ENCODE measurements around the gene STIL.
"Not testable (repeated sequence)": the region's sequence is repeated elsewhere in the genome, so short reads cannot be mapped to it uniquely, and the experiment has no call there.

The STIL gene

GRCh38 chr1:47317841-47318240 lies 3.9 kb upstream of the STIL start:
- no peak for DNase-seq

- DNase-seq: no peak
These were observed 4.5 kb downstream of the STIL start for GRCh38 chr1:47309427-47309826.

GRCh38 chr1:47302472-47302871 lies 11.5 kb downstream of the STIL start:
- no peak for DNase-seq

- no peak for DNase-seq
These were observed 15.8 kb downstream of the STIL start for GRCh38 chr1:47298025-47298699.

- no peak for DNase-seq
These were observed 18.4 kb downstream of the STIL start for GRCh38 chr1:47295579-47295978.

- not testable (repeated sequence) for DNase-seq
These were observed 19.1 kb downstream of the STIL start for GRCh38 chr1:47294863-47295262.

GRCh38 chr1:47288116-47288515 lies 25.8 kb downstream of the STIL start:
- peak in 1 of 2 experiments; percentile 4 for DNase-seq

- no peak for DNase-seq
These were observed 33.8 kb downstream of the STIL start for GRCh38 chr1:47280142-47280541.

DNA sequence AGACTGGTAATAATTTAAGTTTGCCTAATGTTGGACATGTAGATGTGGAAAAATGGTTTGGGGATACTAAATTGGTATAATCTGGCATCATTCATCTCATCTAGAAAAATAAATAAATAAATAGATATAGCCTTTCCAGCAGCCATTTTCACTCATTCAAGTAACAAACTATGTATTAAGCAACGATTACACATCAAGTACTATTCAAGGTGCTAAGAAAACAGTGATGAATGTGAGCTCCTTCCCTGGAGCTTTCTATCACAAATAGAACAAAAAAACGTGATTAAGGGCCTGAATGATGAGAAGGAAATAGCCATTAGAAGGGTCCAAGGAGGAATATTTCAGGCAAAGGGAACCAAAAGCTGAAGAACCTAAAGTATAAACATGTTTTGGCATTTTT lies 37.1 kb downstream of the STIL start:
- DNase-seq: no peak

- not testable (repeated sequence) for DNase-seq
These were observed 38.1 kb downstream of the STIL start for GRCh38 chr1:47275811-47276210.

GRCh38 chr1:47265529-47265928 lies 48.4 kb downstream of the STIL start:
- DNase-seq: not testable (repeated sequence)

DNA sequence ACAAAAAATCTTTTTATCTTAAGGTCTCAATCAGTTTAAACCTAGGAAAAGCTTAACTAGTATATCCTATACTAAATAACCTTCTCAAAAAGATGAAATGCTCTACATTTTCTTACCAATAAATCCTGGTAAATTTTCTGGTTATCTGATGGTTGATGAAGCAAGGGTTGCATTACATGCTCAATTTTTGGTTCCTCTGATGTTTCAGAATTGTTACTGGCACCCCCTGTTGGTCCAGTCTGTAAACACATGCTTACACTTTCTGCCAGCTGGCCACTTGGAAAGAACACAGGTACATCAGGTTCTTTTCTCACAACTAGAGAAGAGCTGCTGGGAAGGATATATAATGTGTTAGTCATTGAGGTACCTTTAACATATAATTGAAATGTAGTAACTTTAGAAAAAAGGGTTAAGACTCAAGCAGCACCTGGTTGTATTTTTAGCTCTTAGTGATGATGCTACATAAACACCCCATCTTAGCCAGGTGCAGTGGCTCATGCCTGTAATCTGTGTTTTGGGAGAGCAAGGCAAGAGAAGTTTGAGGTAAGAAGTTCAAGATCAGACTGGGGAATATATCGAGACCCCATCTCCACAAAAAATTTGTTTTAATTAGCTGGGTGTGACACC lies 51.0 kb downstream of the STIL start:
- DNase-seq: peak; percentile 43 to 55

DNA sequence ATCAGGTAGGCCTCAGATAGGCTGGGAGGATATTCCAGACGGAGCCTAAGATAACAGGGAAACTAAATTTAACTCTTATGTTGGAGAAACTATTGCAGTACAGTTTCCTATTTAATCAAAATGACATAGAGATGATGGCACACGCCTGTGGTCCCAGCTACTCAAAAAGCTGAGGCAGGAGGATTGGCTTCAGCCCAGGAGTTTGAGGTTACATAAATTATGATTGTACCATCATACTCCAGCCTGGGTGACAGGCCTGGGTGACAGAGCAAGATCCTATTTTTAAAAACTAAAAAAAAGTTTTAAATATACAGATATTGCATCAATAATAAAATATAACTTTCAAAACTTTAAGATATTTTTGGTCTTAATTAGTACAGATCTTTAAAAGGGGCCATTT lies 56.7 kb downstream of the STIL start:
- DNase-seq: no peak

DNA sequence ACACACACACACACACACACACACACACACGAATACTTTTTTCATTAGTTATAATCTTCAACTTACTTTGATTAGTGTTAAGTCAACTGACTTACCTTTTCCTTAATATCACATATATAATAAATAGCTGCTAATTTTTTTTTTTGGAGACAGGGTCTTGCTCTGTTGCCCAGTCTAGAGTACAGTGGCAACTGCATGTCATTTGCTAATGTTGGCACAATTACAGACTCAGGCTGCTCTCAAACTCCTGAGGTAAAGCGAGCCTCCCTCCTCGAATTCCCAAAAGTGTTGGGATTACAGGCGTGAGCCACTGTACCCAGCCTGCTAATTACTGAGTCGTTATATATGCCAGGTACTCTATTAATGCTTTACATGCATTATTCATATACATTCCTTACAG lies 61.2 kb downstream of the STIL start:
- no peak for DNase-seq

DNA sequence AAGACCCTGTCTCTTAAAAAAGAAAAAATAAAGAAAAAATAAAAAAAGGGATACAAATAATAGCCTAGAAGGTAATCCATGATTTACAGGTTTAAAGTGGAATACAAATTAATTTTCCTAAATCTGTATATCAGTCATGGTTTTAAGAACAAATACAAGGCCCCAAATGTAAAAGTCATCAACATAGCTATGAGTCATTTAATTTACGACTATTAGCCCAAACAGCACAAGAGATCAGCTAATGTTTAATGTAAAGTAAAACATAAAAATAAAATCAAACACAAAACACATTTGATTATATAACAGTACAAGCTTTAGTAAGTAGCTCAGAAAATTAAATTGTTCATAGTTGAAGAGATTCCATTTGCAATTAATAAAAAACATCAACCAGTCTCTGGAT lies 61.6 kb downstream of the STIL start:
- no peak for DNase-seq

- DNase-seq: no peak
These were observed 64.2 kb downstream of the STIL start for GRCh38 chr1:47249755-47250154.

GRCh38 chr1:47244339-47244862 lies 69.5 kb downstream of the STIL start:
- no peak for DNase-seq

DNA sequence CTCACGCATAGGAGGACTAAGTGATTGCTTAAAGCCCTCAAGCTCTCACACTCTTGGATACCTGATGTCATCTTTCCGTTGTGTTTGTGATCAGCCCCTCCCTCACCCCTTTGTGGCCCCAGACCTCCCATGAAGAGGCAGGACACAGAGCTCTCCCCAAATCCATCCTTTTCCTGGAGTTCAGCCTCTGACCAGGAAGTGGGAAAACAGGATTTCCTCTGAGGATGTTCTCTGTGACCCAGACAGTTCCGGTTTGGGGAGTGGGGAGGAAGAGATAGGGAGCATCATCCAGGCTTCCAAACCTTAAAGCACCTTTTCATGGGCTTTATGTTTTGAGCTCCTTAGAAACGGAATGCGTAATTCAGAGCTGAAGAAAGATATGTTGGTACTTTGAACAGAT lies 70.0 kb downstream of the STIL start:
- DNase-seq: no peak

DNA sequence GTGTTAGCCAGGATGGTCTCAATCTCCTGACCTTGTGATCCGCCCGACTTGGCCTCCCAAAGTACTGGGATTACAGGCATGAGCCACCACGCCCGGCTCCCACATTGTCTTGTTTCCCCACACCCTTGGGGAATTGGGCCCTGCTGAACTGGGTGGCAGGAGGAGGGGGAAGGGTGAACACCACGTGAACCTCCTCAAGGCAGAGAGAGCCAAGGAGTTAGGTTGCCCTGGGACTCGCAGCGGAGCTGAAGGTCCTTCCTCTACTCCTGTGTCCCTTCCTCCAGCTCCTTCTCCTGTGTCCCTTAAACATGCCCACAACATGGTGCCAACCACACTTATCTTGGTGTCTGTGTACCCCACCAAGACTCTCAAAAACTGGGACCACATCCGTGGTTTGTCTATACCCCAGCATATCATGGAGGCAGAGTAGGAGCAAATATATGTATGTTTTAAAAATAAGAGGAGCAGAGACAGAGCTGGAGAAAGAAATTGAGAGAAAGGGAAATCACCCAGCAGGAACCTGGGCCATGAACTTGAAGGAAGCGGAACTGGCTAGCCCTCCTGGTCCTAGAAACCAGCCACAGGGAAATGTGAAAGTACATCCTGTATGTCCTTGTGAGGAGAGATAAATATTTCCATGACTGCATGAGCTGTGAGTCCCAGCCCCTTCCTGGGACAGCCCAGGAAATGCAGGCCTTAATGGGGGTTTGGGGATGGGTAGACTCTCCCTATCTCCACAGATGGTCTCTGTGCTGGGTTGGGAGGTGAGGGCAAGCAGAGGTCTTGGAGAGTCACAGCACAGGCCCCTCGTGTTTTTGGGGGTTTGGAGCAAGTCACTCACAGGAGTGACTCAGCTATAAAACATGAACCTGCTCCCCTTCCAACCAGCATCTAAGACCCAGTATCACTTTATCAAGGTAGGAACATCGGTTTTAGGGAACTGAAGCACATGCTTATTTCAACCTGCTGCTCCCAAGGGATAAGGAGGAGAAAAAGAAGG lies 72.5 kb downstream of the STIL start:
- no peak for DNase-seq

DNA sequence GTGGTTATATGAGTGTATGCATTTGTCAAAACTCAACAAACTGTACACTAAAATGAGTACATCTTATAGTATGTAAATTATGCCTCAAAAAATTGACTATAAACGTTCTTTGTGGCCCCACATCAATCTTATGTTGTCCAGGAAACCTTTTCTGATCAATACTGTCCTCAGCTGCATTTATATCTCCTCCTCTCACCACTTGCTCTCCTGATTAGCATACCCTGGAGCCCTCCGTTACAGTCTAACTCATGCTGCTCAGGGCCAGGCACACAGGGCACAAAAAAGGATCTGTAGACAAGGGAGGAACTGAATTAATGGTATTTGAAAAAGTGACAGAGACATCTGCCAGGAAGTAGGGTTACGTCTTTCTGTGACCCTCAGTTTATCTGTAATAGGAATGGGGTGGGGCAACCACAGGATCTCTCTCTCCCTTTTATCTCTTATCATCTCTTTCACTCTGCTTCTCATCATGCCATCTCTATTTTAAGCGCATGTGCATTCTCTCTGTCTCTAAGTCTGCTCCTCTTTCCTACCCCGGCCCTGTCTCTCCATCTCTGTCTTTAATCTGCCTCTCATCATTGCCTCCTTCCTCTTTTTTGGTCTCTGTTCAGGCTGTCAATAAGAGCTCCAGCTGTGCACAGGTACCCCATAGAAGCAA lies 74.9 kb downstream of the STIL start:
- no peak for DNase-seq

- no peak for DNase-seq
These were observed 78.1 kb downstream of the STIL start for GRCh38 chr1:47235806-47236205.

GRCh38 chr1:47235241-47235681 lies 78.7 kb downstream of the STIL start:
- no peak for DNase-seq

GRCh38 chr1:47233186-47233585 lies 80.8 kb downstream of the STIL start:
- DNase-seq: no peak

Measured in AML-193 (cell line).